Suprapubic skin (tissue), 4 donors: ENCODE results near the gene CEP76. TPM values are rescaled to one million over a fixed set of nuclear protein-coding genes. Genes with fewer than 3 reads are reported as not detected.
"Not testable (repeated sequence)": the region's sequence is repeated elsewhere in the genome, so short reads cannot be mapped to it uniquely, and the experiment has no call there.

Experiments
- DNase-seq, 2 donors: peaks; one replicate each; pipeline ENCODE4 v3.0.0-alpha.2; 2019; ENCODE audit warnings: low spot score in 2 of 2
- H3K27ac ChIP-seq: fragments of 200-600 bp; sonication (generic); one replicate; pipeline ENCODE4 v1.5.1; 2019
- H3K27me3 ChIP-seq: fragments of 200-600 bp; sonication (generic); one replicate; pipeline ENCODE4 v1.5.1; 2019
- H3K36me3 ChIP-seq: fragments of 200-600 bp; sonication (generic); one replicate; pipeline ENCODE4 v1.5.1; 2019
- H3K4me1 ChIP-seq: fragments of 200-600 bp; sonication (generic); one replicate; pipeline ENCODE4 v1.5.1; 2019
- H3K4me3 ChIP-seq: fragments of 200-600 bp; sonication (generic); one replicate; pipeline ENCODE4 v1.5.1; 2019; ENCODE audit warnings: mild to moderate bottlenecking
- H3K9me3 ChIP-seq: fragments of 200-600 bp; sonication (generic); one replicate; pipeline ENCODE4 v1.5.1; 2019
- EP300 ChIP-seq: sonication (generic); formaldehyde crosslinking; IDR thresholded peaks from one replicate; pipeline ENCODE4 v1.6.1; 2017; ENCODE audit warnings: antibody characterized with exemption
- POLR2A ChIP-seq, 2 donors: fragments of 450-650 bp; IDR thresholded peaks; one replicate each; pipeline ENCODE4 v1.6.1; 2017; ENCODE audit warnings: antibody characterized with exemption in 2 of 2, mild to moderate bottlenecking in 2 of 2, moderate library complexity in 2 of 2
- POLR2AphosphoS5 ChIP-seq, 3 donors: sonication (generic); formaldehyde crosslinking; IDR thresholded peaks; one replicate each; pipeline ENCODE4 v1.6.1; 2017; ENCODE audit warnings: antibody characterized with exemption in 3 of 3
- WGBS: methylation state at CpG from one replicate; pipeline ENCODE4 v1.1.5; 2018; 5-methylcytosine and 5-hydroxymethylcytosine counted together
- total RNA-seq, 4 donors: library from RNA; depleted of rRNA; stranded (reverse); fragments of >200 nt; gene quantifications; one replicate each; pipeline ENCODE4 v1.1.0, GENCODE V29; 2016
- TF ChIP-seq, protein P1 (sequence below), 2 donors: fragments of 200-600 bp in 1 of 2; fragments of 450-650 bp in 1 of 2; sonication (generic) in 1 of 2; IDR thresholded peaks; one replicate each; pipeline ENCODE4 v1.5.1; 2016 to 2019; ENCODE audit warnings: antibody characterized with exemption in 2 of 2, mild to moderate bottlenecking in 1 of 2, moderate library complexity in 1 of 2

Gene CEP76
- total RNA-seq, 4 donors from 2014 or later = 6.5 to 14.8 (median 11.3) TPM

DNA sequence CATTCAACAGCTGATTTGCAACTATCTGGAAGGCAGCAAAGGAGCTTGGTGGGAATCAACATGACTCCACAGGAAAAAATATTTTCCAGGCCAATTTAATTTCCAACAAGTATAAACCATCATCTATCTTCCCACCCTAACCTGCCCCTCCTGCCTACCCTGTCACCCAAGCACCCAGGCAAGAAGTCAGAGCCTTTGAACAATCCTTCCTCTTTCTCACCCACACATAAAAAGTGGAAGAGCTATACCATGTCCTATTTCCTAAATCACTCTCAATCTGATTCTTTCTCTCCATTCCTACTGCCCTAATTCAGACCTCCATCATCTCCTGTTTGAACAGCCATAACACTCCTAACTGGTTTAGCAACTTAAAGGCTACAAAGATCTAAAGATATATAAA is 57.3 kb downstream of the CEP76 start:
- peaks cover 21% of the 10 kb centered on the region for H3K4me1 ChIP-seq
- H3K9me3 ChIP-seq = no peaks in the 10 kb centered on the region
- TF ChIP-seq, protein P1, sequence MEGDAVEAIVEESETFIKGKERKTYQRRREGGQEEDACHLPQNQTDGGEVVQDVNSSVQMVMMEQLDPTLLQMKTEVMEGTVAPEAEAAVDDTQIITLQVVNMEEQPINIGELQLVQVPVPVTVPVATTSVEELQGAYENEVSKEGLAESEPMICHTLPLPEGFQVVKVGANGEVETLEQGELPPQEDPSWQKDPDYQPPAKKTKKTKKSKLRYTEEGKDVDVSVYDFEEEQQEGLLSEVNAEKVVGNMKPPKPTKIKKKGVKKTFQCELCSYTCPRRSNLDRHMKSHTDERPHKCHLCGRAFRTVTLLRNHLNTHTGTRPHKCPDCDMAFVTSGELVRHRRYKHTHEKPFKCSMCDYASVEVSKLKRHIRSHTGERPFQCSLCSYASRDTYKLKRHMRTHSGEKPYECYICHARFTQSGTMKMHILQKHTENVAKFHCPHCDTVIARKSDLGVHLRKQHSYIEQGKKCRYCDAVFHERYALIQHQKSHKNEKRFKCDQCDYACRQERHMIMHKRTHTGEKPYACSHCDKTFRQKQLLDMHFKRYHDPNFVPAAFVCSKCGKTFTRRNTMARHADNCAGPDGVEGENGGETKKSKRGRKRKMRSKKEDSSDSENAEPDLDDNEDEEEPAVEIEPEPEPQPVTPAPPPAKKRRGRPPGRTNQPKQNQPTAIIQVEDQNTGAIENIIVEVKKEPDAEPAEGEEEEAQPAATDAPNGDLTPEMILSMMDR (IDR thresholded peaks at IDR 0.05) = no peak
- TF ChIP-seq POLR2A (IDR thresholded peaks at IDR 0.05) = no peak
- no peak for TF ChIP-seq EP300
- no peak for TF ChIP-seq POLR2AphosphoS5 (IDR thresholded peaks at IDR 0.05)
- H3K36me3 ChIP-seq = no peaks in the 10 kb centered on the region
- no peaks in the 10 kb centered on the region for H3K27me3 ChIP-seq
- peak overlapping the region; percentile 32 for H3K27ac ChIP-seq
- no peak for DNase-seq
- no peak overlapping the region for H3K4me3 ChIP-seq

DNA sequence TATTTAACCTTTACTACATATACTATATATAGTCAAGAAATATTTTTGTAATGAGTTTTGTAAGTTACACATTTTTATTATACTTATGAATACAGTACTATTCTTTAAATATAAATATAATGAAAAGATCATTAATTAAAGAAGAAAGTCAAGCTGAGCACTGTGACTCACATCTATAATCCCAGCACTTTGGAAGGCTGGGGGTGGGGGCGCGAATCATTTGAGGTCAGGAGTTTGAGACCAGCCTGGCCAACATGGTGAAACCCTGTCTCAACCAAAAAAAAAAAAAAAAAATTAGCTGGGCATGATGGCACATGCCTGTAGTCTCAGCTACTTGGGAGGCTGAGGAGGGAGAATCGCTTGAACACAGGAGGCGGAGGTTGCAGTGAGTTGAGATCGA is 58.8 kb downstream of the CEP76 start:
- peaks cover 21% of the 10 kb centered on the region for H3K4me1 ChIP-seq
- not testable (repeated sequence) for H3K4me3 ChIP-seq, DNase-seq, H3K9me3 ChIP-seq, H3K27ac ChIP-seq, H3K27me3 ChIP-seq, H3K36me3 ChIP-seq
- 89% methylated on average over 5 of the region's 5 CpGs for WGBS

DNA sequence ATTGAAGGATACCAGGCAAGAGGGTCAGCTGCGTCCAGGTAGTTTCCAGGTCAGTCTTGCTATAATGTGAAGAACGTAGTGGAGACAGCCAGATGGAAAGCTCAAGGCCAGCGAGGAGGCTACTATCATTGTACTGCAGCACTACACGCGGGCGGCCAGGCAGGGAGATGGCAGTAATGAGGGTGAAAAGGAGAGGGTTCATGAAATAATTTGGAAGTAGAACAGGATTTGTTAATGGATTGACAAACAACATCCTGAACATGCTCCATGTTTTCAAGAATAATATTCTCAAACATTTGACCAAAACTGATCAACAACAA is 61.7 kb downstream of the CEP76 start:
- WGBS = 91% methylated on average over 6 of the region's 6 CpGs
- no peak for DNase-seq
- no peak overlapping the region for H3K27ac ChIP-seq
- no peaks in the 10 kb centered on the region for H3K9me3 ChIP-seq
- no peak overlapping the region for H3K4me3 ChIP-seq
- TF ChIP-seq EP300 (no peak), POLR2A (IDR thresholded peaks at IDR 0.05) (no peak), POLR2AphosphoS5 (IDR thresholded peaks at IDR 0.05) (no peak)
- peaks cover 17% of the 10 kb centered on the region for H3K4me1 ChIP-seq
- H3K36me3 ChIP-seq = no peaks in the 10 kb centered on the region
- H3K27me3 ChIP-seq = no peaks in the 10 kb centered on the region

DNA sequence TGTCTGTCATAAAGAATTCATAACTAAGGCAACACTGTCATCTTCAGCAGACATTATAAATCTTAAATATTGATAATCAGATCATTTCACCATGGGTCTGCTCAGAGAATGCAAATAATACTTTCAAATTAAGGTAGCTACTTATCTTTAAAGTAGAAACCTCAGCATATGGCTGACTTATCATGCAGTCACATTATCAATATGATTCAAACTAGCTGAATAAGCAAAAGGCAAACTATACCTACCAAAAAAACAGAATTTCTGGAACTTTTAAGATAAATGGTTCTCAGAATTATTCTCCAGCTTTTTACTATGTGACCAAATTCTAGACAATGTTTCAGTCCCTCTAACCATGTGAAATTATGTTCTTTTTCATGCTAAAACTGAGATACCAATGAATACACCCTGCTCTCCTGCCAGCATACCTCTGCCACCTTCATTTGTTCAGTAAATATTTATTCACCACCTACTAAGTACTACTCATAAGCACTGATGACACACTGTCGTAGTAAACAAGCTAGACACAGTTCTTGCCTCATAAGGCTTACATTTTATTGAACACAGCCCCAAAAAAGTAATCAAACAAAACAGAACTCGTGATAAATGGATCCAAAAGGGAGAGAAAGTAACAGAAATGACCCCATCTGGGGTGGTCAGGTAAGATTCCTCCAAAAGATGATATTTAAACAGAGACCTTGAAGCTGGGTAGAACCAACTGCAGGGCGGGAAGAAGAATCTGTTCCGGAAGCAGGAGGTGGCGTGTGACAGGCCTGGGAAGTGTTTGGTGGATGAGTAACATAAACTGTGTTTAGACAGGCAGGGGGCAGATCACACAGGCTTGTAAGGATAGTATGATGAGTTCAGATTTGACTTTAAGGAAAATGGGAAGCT is 62.3 kb downstream of the CEP76 start:
- H3K27ac ChIP-seq = no peak overlapping the region
- 74% methylated on average over 5 of the region's 5 CpGs for WGBS
- no peak for TF ChIP-seq POLR2AphosphoS5 (IDR thresholded peaks at IDR 0.05)

DNA sequence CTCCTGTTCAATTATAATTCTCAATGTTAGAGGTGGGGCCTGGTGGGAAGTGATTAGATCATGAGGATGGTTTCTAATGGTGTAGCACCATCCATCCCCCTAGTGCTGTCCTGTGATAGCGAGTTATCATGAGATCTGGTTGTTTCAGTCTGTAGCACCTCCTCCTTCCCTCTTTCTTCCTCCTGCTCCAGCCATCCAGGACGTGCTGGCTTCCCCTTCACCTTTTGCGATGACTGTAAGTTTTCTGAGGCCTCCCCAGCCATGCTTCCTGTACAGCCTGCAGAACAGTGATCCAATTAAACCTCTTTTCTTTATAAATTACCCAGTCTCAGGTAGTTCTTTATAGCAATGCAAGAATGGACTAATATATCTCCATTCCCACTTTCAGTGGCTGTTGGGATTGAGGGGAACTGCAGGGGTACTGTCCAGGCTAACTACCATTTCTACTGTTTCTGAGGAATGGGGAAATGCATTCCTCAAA is 63.8 kb downstream of the CEP76 start:
- 73% methylated on average over 3 of the region's 3 CpGs for WGBS
- H3K4me3 ChIP-seq = no peak overlapping the region
- H3K36me3 ChIP-seq = no peaks in the 10 kb centered on the region
- no peaks in the 10 kb centered on the region for H3K9me3 ChIP-seq
- H3K4me1 ChIP-seq = no peaks in the 10 kb centered on the region
- TF ChIP-seq POLR2A (IDR thresholded peaks at IDR 0.05) = no peak
- no peak for TF ChIP-seq EP300
- TF ChIP-seq, protein P1 (IDR thresholded peaks at IDR 0.05) = no peak
- TF ChIP-seq POLR2AphosphoS5 (IDR thresholded peaks at IDR 0.05) = no peak
- no peak for DNase-seq
- no peaks in the 10 kb centered on the region for H3K27me3 ChIP-seq
- H3K27ac ChIP-seq = no peak overlapping the region

More for the DNA sequence above, 62.3 kb downstream of the CEP76 start:
- DNase-seq = no peak
- H3K4me3 ChIP-seq = no peak overlapping the region
- no peaks in the 10 kb centered on the region for H3K36me3 ChIP-seq
- no peaks in the 10 kb centered on the region for H3K27me3 ChIP-seq
- H3K4me1 ChIP-seq = peaks cover 11% of the 10 kb centered on the region
- H3K9me3 ChIP-seq = no peaks in the 10 kb centered on the region

DNA sequence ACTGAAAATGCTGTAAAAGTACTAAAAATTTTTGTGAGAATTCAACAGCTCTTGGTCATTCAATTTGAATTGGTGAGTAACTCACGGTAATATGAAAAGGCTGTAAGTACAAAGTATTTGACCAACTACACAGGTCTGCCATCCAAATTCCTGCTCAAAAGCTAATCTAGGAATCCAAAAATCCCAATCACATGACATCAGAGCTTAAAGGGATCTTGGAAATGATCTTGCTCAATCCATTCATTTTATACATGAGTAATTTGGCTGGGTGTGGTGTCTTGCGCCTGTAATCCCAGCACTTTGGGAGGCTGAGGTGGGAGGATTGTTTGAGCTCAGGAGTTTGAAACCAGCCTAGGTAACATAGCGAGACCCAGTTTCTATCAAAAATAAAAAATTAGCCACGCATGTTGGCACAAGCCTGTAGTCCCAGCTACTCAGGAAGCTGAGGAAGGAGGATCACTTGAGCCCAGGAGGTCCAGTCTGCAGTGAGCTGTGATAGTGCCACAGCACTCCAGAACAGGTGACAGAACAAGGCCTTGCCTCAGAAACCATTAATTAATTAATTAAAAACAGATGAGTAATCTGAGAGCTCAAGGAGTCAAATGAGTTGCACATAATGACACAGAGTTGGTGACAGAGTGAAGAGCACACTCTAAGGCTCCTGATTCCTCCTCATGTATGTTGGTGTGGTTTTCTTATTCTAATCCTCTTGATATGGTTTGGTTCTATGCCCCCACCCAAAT is 64.5 kb downstream of the CEP76 start:
- TF ChIP-seq POLR2A (IDR thresholded peaks at IDR 0.05) (no peak), EP300 (no peak), POLR2AphosphoS5 (IDR thresholded peaks at IDR 0.05) (no peak)
- TF ChIP-seq, protein P1 (IDR thresholded peaks at IDR 0.05) = no peak
- no peak overlapping the region for H3K27ac ChIP-seq

More for the DNA sequence above, 64.5 kb downstream of the CEP76 start:
- Histone ChIP-seq H3K36me3 (no peaks in the 10 kb centered on the region), H3K4me1 (no peaks in the 10 kb centered on the region), H3K9me3 (no peaks in the 10 kb centered on the region), H3K27me3 (no peaks in the 10 kb centered on the region), H3K4me3 (no peak overlapping the region)
- DNase-seq = no peak
- WGBS = 91% methylated on average over 4 of the region's 4 CpGs
